GM12878 (cell line): ENCODE data around the gene TMEM212. TPM values are rescaled to one million over a fixed set of nuclear protein-coding genes. Genes with fewer than 3 reads are reported as not detected.

ENCODE experiments used
- ATAC-seq: fragments of 200-7000 bp; cut with Tn5 transposase; 3 replicates; pipeline ENCODE4 v1.9.1; 2020; ENCODE audit warnings: mild to moderate bottlenecking, moderate library complexity
- BruUV-seq: library from RNA; stranded (reverse); fragments of 400-500 nt; replicated peaks from 2 replicates; lab custom pipeline; 2021; lab: Mats Ljungman, UMichigan
- CTCF ChIA-PET: fragments of 300-600 bp; sonication (Branson Sonifier 250); formaldehyde crosslinking; extraction: SDS; loops from one replicate; lab custom pipeline; 2021; ENCODE audit warnings: inconsistent platforms; lab: Yijun Ruan, JAX
- POLR2A ChIA-PET: fragments of 350-600 bp; formaldehyde crosslinking; extraction: SDS; loops from one replicate; lab custom pipeline; 2021; ENCODE audit warnings: inconsistent platforms; lab: Charles Lee
- RAD21 ChIA-PET: fragments of 300-600 bp; sonication (Branson Sonifier 250); formaldehyde crosslinking; loops from one replicate; lab custom pipeline; 2023; ENCODE audit warnings: antibody characterized with exemption; ENCODE audit not compliant: unreplicated experiment; lab: Charles Lee
- SMC1A ChIA-PET: fragments of 300-600 bp; sonication (Branson Sonifier 250); formaldehyde crosslinking; loops from one replicate; lab custom pipeline; 2023; ENCODE audit not compliant: unreplicated experiment, uncharacterized antibody; lab: Charles Lee
- DNase-seq: peaks from one replicate; pipeline ENCODE4 v3.0.0-alpha.2; 2011; ENCODE audit warnings: low read depth, low spot score
- FAIRE-seq: peaks from 3 replicates; lab custom pipeline; 2011; peaks lifted over from hg19 to GRCh38; lab: Jason Lieb, UNC
- H2AFZ ChIP-seq: 2 replicates; pipeline ENCODE4 v1.6.0; 2011; ENCODE audit warnings: low read depth, low read length, control low read depth; ENCODE audit not compliant: control insufficient read depth
- H3K27ac ChIP-seq: 2 replicates; pipeline ENCODE4 v1.5.1; 2011; ENCODE audit warnings: control low read depth; ENCODE audit not compliant: control insufficient read depth, insufficient read depth
- H3K27me3 ChIP-seq, 2 experiments: replicated peaks in 1 of 2; 2 replicates each; pipeline versions ENCODE4 v1.6.0 to v1.6.1; 2011; ENCODE audit warnings: low read length in 1 of 2; ENCODE audit not compliant: control insufficient read depth in 2 of 2, insufficient read depth in 2 of 2
- H3K36me3 ChIP-seq, 2 experiments: 2 replicates each; pipeline ENCODE4 v1.5.1; 2011; ENCODE audit warnings: low read length in 1 of 2; ENCODE audit not compliant: control insufficient read depth in 2 of 2, insufficient read depth in 2 of 2
- H3K4me1 ChIP-seq: 2 replicates; pipeline ENCODE4 v1.6.1; 2011; ENCODE audit warnings: mild to moderate bottlenecking, low read length, moderate library complexity, mixed read lengths; ENCODE audit not compliant: control insufficient read depth, insufficient read depth
- H3K4me2 ChIP-seq: 2 replicates; pipeline ENCODE4 v1.6.0; 2011; ENCODE audit warnings: control low read depth; ENCODE audit not compliant: control insufficient read depth, insufficient read depth
- H3K4me3 ChIP-seq: fragments of 200-600 bp; sonication (generic); 2 replicates; pipeline ENCODE4 v1.5.1; 2016
- H3K79me2 ChIP-seq: 2 replicates; pipeline ENCODE4 v1.6.0; 2011; ENCODE audit warnings: low read length; ENCODE audit not compliant: control insufficient read depth, insufficient read depth
- H3K9ac ChIP-seq: 2 replicates; pipeline ENCODE4 v1.8.0; 2011; ENCODE audit warnings: low read length, control low read depth, mixed read lengths; ENCODE audit not compliant: control insufficient read depth, insufficient read depth
- H3K9me3 ChIP-seq: replicated peaks from 3 replicates; pipeline ENCODE4 v1.5.1; 2011; ENCODE audit warnings: mild to moderate bottlenecking, low read length; ENCODE audit not compliant: control insufficient read depth, insufficient read depth
- H4K20me1 ChIP-seq: 2 replicates; pipeline ENCODE4 v1.6.0; 2011; ENCODE audit not compliant: control insufficient read depth, insufficient read depth
- BCLAF1 ChIP-seq: fragments of 450-650 bp; IDR thresholded peaks from 2 replicates; pipeline ENCODE4 v1.6.1; 2017; ENCODE audit warnings: antibody characterized with exemption, mild to moderate bottlenecking, moderate library complexity
- CBX5 ChIP-seq: sonication (generic); IDR thresholded peaks from 2 replicates; pipeline ENCODE4 v1.6.1; 2016; ENCODE audit warnings: low read depth, moderate library complexity, mild to moderate bottlenecking, inconsistent platforms
- CEBPZ ChIP-seq: fragments of 150-350 bp; IDR thresholded peaks from 2 replicates; pipeline ENCODE4 v1.6.1; 2016; ENCODE audit warnings: low read depth, low read length
- DPF2 ChIP-seq: fragments of 450-650 bp; IDR thresholded peaks from 2 replicates; pipeline ENCODE4 v1.6.1; 2017; ENCODE audit warnings: mild to moderate bottlenecking
- GABPA ChIP-seq: IDR thresholded peaks from 2 replicates; pipeline ENCODE4 v1.6.1; 2014; ENCODE audit warnings: antibody characterized with exemption, low read depth, mild to moderate bottlenecking, inconsistent platforms
- IKZF1 ChIP-seq: fragments of 450-650 bp; conservative IDR thresholded peaks from 2 replicates; pipeline ENCODE4 v1.6.1; 2017; ENCODE audit warnings: antibody characterized with exemption, mild to moderate bottlenecking
- IKZF2 ChIP-seq, 2 experiments: fragments of 450-650 bp; IDR thresholded peaks; 2 replicates each; pipeline ENCODE4 v1.6.1; 2017; ENCODE audit warnings: mild to moderate bottlenecking in 2 of 2, moderate library complexity in 2 of 2
- MEF2A ChIP-seq: IDR thresholded peaks from 2 replicates; pipeline ENCODE4 v1.6.1; 2011; ENCODE audit warnings: low read depth, mild to moderate bottlenecking, low read length, moderate library complexity; ENCODE audit not compliant: insufficient read depth
- MYB ChIP-seq: fragments of 150-350 bp; IDR thresholded peaks from 2 replicates; pipeline ENCODE4 v1.6.1; 2014; ENCODE audit warnings: mild to moderate bottlenecking, low read depth, low read length, borderline replicate concordance
- POLR2AphosphoS2 ChIP-seq: IDR thresholded peaks from 2 replicates; pipeline ENCODE4 v1.6.1; 2011; ENCODE audit warnings: low read depth, mild to moderate bottlenecking, low read length, improper control_type of control experiment, moderate library complexity
- POU2F2 ChIP-seq: IDR thresholded peaks from 3 replicates; pipeline ENCODE4 v1.6.1; 2011; ENCODE audit warnings: low read depth, mild to moderate bottlenecking, low read length, borderline replicate concordance
- RELB ChIP-seq: fragments of 450-650 bp; IDR thresholded peaks from 2 replicates; pipeline ENCODE4 v1.6.1; 2017; ENCODE audit warnings: low read depth, mild to moderate bottlenecking, moderate library complexity
- SIX5 ChIP-seq: IDR thresholded peaks from 2 replicates; pipeline ENCODE4 v1.6.1; 2011; ENCODE audit warnings: mild to moderate bottlenecking, low read depth, low read length, moderate library complexity; ENCODE audit not compliant: severe bottlenecking
- SUZ12 ChIP-seq: fragments of 200-600 bp; sonication (generic); IDR thresholded peaks from one replicate; pipeline ENCODE4 v1.6.1; 2018; ENCODE audit warnings: antibody characterized with exemption, mild to moderate bottlenecking; ENCODE audit not compliant: unreplicated experiment
- YBX1 ChIP-seq: fragments of 450-650 bp; IDR thresholded peaks from 2 replicates; pipeline ENCODE4 v1.6.1; 2016; ENCODE audit warnings: antibody characterized with exemption
- ZSCAN29 ChIP-seq: fragments of 450-650 bp; IDR thresholded peaks from 2 replicates; pipeline ENCODE4 v1.6.1; 2017; ENCODE audit warnings: mild to moderate bottlenecking, moderate library complexity
- WGBS: methylation state at CpG from one replicate; pipeline ENCODE4 v1.1.6; 2016; ENCODE audit warnings: low lambda C conversion rate; ENCODE audit not compliant: insufficient replicate concordance, insufficient coverage; ENCODE audit errors: missing lambda C conversion rate; 5-methylcytosine and 5-hydroxymethylcytosine counted together
- in situ Hi-C: fragments of 300-500 bp; cut with MboI; formaldehyde crosslinking; loops from 9 replicates; pipeline ENCODE4 v1.14.3; 2018; ENCODE audit warnings: mixed read lengths
- intact Hi-C: fragments of 100-400 bp; cut with micrococcal nuclease; formaldehyde crosslinking; loops from one replicate; pipeline ENCODE4 v1.14.2; 2022; ENCODE audit not compliant: unreplicated experiment
- polyA plus RNA-seq, 11 experiments: library from polyadenylated mRNA; depleted of rRNA in 4 of 11; unstranded in 6 of 11; stranded (reverse) in 5 of 11; fragments of >200 nt; fragmentation: Nextera tagmentation in 4 of 11; fragmentation: Illumina TruSeq in 1 of 11; extraction: Ambion mirVana in 4 of 11; extraction: Trizol in 1 of 11; gene quantifications; 1 replicate in 1 of 11; 2 replicates in 10 of 11; pipeline versions ENCODE4 v1.2.1 to v1.2.3, GENCODE V29; 2011 to 2016; ENCODE audit warnings: inconsistent platforms in 2 of 11, missing spikeins in 2 of 11, low read depth in 1 of 11
- total RNA-seq, 4 experiments: library from RNA; depleted of rRNA in 3 of 4; stranded (reverse); fragments of >200 nt in 3 of 4; fragmentation: Illumina TruSeq in 1 of 4; extraction: Trizol in 1 of 4; gene quantifications; 2 replicates each; pipeline versions ENCODE4 v1.2.1 to v1.2.3, GENCODE V29; 2013 to 2021

Gene TMEM212
- total and polyA plus RNA-seq, 10 of the 15 experiments (the other 5 are each of a cell fraction or from before 2014, with no cell fraction given) = not detected

GRCh38 chr3:171883257-171883892 lies 40.2 kb downstream of the TMEM212 start (continued):
- TF ChIP-seq MYB (no peak), BCLAF1 (no peak), POU2F2 (no peak), CEBPZ (no peak)

- Histone ChIP-seq H4K20me1 (no peaks in the 10 kb centered on the region), H3K9ac (no peak overlapping the region), H2AFZ (no peak overlapping the region), H3K79me2 (no peaks in the 10 kb centered on the region), H3K4me2 (no peak overlapping the region), H3K36me3 (no peaks in the 10 kb centered on the region), H3K4me3 (no peak overlapping the region), H3K27ac (no peak overlapping the region), H3K9me3 (no peaks in the 10 kb centered on the region), H3K27me3 (0 out of 4 replicates have a peak, but pooled peaks cover 0 to 3% of the 10 kb centered on the region in 2 experiments), H3K4me1 (no peaks in the 10 kb centered on the region)
- BruUV-seq = no TSS peak
- POLR2A ChIA-PET = no interaction called here
- RAD21 ChIA-PET = interaction anchor here (1.2 to 1.6 kb wide), 2 partner anchors 50 to 152 kb away, joined by 3 read pairs; no protein-coding TSS in a partner anchor
- DNase-seq (no peak), ATAC-seq (no peak), FAIRE-seq (no peak)
- SMC1A ChIA-PET = interaction anchor here (0.6 to 1.6 kb wide), 4 partner anchors 8 to 557 kb away, joined by 3 to 5 read pairs (median 4); no protein-coding TSS in a partner anchor
- intact Hi-C loops = no loop called here
- CTCF ChIA-PET = interaction anchor here (1.4 kb wide), 1 partner anchor 457 kb away, joined by 4 read pairs; no protein-coding TSS in a partner anchor
- 32% methylated on average over 6 of the region's 6 CpGs for WGBS
- in situ Hi-C loops = no loop called here
- TF ChIP-seq DPF2 = no peak
- TF ChIP-seq GABPA = no peak
- no peak for TF ChIP-seq SIX5
- TF ChIP-seq CBX5 = no peak
- no peak for TF ChIP-seq IKZF1
- no peak for TF ChIP-seq RELB
- no peak for TF ChIP-seq YBX1
- TF ChIP-seq SUZ12 = no peak
- no peak for TF ChIP-seq ZSCAN29
- TF ChIP-seq IKZF2 (IDR thresholded peaks at IDR 0.05) = no peak
- no peak for TF ChIP-seq MEF2A
- no peak for TF ChIP-seq POLR2AphosphoS2
Measured at GRCh38 chr3:171883893-171884279, 40.7 kb downstream of the TMEM212 start.
